Lower lobe of right lung (tissue), 2 donors: ENCODE data around the gene MAN2C1. TPM values are rescaled to one million over a fixed set of nuclear protein-coding genes. Genes with fewer than 3 reads are reported as not detected.

Experiments used
- ATAC-seq, 2 donors: fragments of 200-7000 bp; cut with Tn5 transposase; one replicate each; pipeline ENCODE4 v1.9.1; 2020 to 2022; ENCODE audit warnings: mild to moderate bottlenecking in 2 of 2, moderate library complexity in 2 of 2
- DNase-seq: peaks from one replicate; pipeline ENCODE4 v3.0.0-alpha.2; 2020
- H3K27ac ChIP-seq: fragments of 200-600 bp; one replicate; pipeline ENCODE4 v1.8.0; 2022
- H3K27me3 ChIP-seq: fragments of 200-600 bp; one replicate; pipeline ENCODE4 v1.8.0; 2022; ENCODE audit warnings: low read depth
- H3K36me3 ChIP-seq: fragments of 200-600 bp; one replicate; pipeline ENCODE4 v1.8.0; 2022; ENCODE audit warnings: mild to moderate bottlenecking
- H3K4me1 ChIP-seq: fragments of 200-600 bp; one replicate; pipeline ENCODE4 v1.8.0; 2022
- H3K4me3 ChIP-seq: fragments of 200-600 bp; one replicate; pipeline ENCODE4 v1.8.0; 2022; ENCODE audit warnings: mild to moderate bottlenecking
- H3K9me3 ChIP-seq: fragments of 200-600 bp; one replicate; pipeline ENCODE4 v1.8.0; 2022
- intact Hi-C: fragments of 100-400 bp; cut with DNase I; formaldehyde crosslinking; loops from one replicate; pipeline ENCODE4 v1.11.0; 2022
- total RNA-seq: library from RNA; stranded (reverse); fragmentation: NEBNext Ultra II Directional; extraction: Animal tissue kit (Norgen Biotek cat#: 25700); gene quantifications from one replicate; pipeline ENCODE4 v1.2.1, GENCODE V29; 2021
- TF ChIP-seq, protein P1 (sequence below): fragments of 200-600 bp; IDR thresholded peaks from one replicate; pipeline ENCODE4 v1.8.0; 2022; ENCODE audit warnings: antibody characterized with exemption, mild to moderate bottlenecking
- donor health status: DM: no; HTN: yes; CAD: no; lungs with severe emphysema.

MAN2C1 gene
- total RNA-seq, 1 donor from 2014 or later = 208 TPM

DNA sequence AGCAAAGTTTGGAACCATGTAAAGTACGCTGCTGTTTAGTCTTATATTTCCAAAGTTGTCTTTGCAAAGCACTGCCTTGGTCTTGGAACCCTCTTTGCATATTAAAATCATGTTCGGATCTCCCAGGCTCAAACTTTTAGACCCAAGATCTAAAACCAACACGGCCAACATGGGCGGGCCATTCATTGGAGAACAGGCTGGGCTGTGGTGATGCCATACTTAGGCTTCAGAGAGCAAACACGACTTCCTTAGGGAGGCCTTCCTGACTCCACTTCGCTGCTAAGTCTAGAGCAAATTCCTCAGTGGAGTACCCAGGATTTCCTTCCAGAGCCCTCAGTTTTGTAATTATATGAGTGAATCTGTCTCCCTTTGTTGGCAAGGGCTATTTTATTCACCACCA, 3.5 kb downstream of the MAN2C1 start:
- ATAC-seq = no peak
- Histone ChIP-seq H3K4me3 (no peak overlapping the region), H3K27me3 (no peaks in the 10 kb centered on the region), H3K36me3 (peaks cover 75% of the 10 kb centered on the region), H3K27ac (no peak overlapping the region), H3K9me3 (no peaks in the 10 kb centered on the region), H3K4me1 (peaks cover 17% of the 10 kb centered on the region)
- no peak for DNase-seq
- intact Hi-C loops = no loop called here
- TF ChIP-seq, protein P1, sequence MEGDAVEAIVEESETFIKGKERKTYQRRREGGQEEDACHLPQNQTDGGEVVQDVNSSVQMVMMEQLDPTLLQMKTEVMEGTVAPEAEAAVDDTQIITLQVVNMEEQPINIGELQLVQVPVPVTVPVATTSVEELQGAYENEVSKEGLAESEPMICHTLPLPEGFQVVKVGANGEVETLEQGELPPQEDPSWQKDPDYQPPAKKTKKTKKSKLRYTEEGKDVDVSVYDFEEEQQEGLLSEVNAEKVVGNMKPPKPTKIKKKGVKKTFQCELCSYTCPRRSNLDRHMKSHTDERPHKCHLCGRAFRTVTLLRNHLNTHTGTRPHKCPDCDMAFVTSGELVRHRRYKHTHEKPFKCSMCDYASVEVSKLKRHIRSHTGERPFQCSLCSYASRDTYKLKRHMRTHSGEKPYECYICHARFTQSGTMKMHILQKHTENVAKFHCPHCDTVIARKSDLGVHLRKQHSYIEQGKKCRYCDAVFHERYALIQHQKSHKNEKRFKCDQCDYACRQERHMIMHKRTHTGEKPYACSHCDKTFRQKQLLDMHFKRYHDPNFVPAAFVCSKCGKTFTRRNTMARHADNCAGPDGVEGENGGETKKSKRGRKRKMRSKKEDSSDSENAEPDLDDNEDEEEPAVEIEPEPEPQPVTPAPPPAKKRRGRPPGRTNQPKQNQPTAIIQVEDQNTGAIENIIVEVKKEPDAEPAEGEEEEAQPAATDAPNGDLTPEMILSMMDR = no peak

DNA sequence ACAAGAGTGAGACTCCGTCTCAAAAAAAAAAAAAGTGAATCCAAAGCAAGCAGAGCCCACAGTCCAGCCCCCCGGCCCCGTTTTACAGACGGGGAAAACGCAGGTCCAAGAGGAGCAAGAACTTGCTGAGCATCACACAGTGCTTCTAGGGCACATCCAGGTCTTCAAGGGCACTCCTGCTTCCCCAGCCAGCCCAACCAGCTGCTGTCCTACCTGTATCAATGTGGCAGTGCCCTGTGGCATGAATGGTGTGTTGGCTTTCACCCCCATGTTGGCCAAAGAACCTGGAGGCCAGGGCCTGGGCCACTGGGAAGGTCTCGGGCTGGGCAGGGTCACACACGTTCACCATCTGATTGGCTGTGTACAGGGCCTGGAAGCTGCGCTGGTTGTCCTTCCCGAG, 4.6 kb downstream of the MAN2C1 start:
- TF ChIP-seq, protein P1 = no peak
- Histone ChIP-seq H3K4me1 (peaks cover 9% of the 10 kb centered on the region), H3K27ac (no peak overlapping the region), H3K27me3 (no peaks in the 10 kb centered on the region), H3K9me3 (no peaks in the 10 kb centered on the region), H3K4me3 (no peak overlapping the region), H3K36me3 (peaks cover 86% of the 10 kb centered on the region)
- intact Hi-C loops = no loop called here
- DNase-seq (no peak), ATAC-seq (no peak)

DNA sequence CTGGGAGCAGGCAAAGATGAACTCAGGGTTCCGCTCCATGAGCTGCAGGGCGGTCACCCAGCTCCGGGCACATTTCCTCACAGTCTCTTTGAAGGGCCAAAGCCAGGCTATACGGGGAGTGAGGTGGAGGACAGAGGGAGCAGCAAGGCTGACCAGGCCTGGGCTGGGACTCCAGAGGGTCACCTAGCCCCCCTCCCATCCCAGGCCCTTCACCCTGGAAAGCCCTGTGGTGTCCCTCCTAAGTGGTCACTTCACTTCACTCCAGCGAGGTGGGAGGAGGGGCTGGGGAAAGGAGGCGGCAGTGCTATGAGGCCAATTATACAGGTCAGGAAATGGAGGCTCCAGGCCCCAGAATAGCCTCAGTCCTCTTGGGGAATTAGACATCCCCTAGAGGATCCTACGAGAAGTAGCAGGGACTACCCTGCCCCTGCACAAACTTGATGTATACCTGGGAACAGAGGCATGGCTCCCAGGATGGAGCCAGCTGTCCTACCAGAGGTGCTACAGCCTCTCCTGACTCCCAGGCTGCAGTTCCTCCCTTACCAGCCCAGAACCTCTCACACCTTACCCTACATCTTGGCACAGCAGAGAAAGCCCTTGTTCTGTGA, 5.7 kb downstream of the MAN2C1 start:
- no peaks in the 10 kb centered on the region for H3K27me3 ChIP-seq
- intact Hi-C loops = no loop called here
- no peak for ATAC-seq
- H3K4me3 ChIP-seq = no peak overlapping the region
- TF ChIP-seq, protein P1 = no peak
- no peaks in the 10 kb centered on the region for H3K9me3 ChIP-seq
- no peak for DNase-seq
- H3K36me3 ChIP-seq = peaks cover 96% of the 10 kb centered on the region
- H3K27ac ChIP-seq = no peak overlapping the region
- peaks cover 7% of the 10 kb centered on the region for H3K4me1 ChIP-seq

DNA sequence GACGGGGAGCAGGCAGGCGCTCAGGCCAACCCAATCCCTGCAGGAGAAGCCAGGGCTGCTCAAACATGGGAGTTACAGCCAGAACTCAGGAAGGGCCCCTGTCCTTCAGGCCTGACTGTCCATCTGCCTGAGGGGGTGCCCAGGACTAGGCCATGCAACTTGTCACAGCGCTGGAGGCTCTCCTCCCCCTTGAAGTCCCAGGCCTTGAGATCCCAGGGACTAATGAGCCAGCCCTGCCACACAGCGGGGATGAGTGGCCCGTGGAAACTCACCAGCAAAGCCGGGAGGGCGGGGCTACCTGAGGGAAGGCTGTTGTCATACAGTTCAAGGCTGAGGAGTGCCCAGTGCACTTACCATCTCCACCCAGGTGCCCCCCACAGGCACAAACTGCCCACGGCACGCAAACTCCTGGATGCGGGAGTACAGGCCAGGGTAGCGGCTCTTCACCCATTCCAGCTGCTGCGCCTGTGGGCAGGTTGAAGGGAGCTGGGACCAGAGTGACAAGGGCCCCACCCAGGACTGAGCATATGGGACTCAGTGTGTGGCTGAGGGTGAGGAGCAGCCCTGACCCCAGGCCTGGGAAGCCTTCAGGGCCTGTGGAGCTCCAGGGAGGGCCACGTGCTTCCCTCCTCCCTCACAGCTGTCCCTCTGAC, 6.3 kb downstream of the MAN2C1 start:
- ATAC-seq (no peak), DNase-seq (no peak)
- TF ChIP-seq, protein P1 = no peak
- Histone ChIP-seq H3K27ac (no peak overlapping the region), H3K36me3 (peaks cover 99% of the 10 kb centered on the region), H3K4me1 (peaks cover under 1% of the 10 kb centered on the region), H3K9me3 (no peaks in the 10 kb centered on the region), H3K4me3 (no peak overlapping the region), H3K27me3 (no peaks in the 10 kb centered on the region)
- intact Hi-C loops = no loop called here

DNA sequence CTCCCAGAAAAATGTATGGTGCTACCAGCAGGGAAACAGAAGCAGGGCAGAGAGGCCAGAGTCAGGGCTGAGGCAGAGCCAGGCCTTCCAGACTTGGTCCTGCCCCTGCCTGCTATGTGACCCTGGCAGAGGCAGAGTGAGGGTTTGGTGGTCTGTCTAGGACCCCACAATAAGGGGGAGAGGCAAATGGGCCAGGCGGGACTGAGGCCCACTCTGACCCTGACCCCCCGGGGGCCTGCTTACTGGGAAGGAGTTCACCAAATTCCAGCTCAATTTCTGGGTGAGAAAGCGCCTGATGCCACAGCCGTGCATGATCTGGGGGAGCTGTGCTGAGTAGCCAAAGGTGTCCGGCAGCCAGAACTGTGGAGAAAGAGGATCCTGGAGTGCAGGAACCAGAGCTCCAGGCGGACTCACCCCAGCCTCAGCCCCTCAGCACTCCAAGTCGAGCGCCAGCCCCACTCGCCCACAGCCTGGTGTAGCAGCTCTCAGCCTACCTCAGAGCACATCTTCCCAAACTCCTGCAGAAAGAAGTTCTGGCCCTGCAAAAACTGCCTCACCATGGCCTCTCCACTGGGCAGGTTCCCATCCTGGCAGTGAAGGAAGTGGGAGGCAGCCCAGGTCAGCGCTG, 6.9 kb downstream of the MAN2C1 start:
- TF ChIP-seq, protein P1 = no peak
- Histone ChIP-seq H3K4me3 (no peak overlapping the region), H3K9me3 (no peaks in the 10 kb centered on the region), H3K27me3 (no peaks in the 10 kb centered on the region), H3K27ac (no peak overlapping the region), H3K36me3 (peaks cover 99% of the 10 kb centered on the region), H3K4me1 (no peaks in the 10 kb centered on the region)
- DNase-seq = no peak
- no peak for ATAC-seq
- intact Hi-C loops = no loop called here
